Mammary epithelial cell (primary cell): ENCODE measurements around the gene NFATC1.

Experiments used
- CTCF ChIP-seq, 2 donors: IDR thresholded peaks in 1 of 2; conservative IDR thresholded peaks in 1 of 2; 2 replicates each; pipeline ENCODE4 v1.5.1; 2011 to 2012; ENCODE audit warnings: inconsistent platforms in 2 of 2, low read length in 2 of 2, mild to moderate bottlenecking in 2 of 2, control low read depth in 1 of 2, low read depth in 1 of 2; ENCODE audit not compliant: insufficient read depth in 1 of 2; ENCODE audit errors: extremely low read depth in 1 of 2
- EZH2 ChIP-seq: IDR thresholded peaks from 2 replicates; pipeline ENCODE4 v1.6.1; 2012; ENCODE audit warnings: low read length, inconsistent platforms, borderline replicate concordance

GRCh38 chr18:79554321-79554720 lies 158.6 kb downstream of the NFATC1 start:
- TF ChIP-seq CTCF (conservative IDR thresholded peaks at IDR 0.05 in 1 of 2, IDR thresholded peaks at IDR 0.05 in 1 of 2; ENCODE audit: extremely low read depth in 1 of 2, insufficient read depth in 1 of 2, low read depth in 1 of 2, low read length in 2 of 2) (no peak), EZH2 (no peak)
